GM18517 (cell line): ENCODE results near the gene CCNI.

Experiments used
- ATAC-seq: cut with Tn5 transposase; IDR thresholded peaks from one replicate; pipeline ENCODE4 v1.9.1; 2021; ENCODE audit warnings: mild to moderate bottlenecking, moderate library complexity; ENCODE audit not compliant: unreplicated experiment

Gene CCNI

GRCh38 chr4:77007358-77008230, 68.2 kb downstream of the CCNI start:
- peak; percentile 66 for ATAC-seq

- no peak for ATAC-seq
Measured at GRCh38 chr4:77006753-77007353, 68.9 kb downstream of the CCNI start.

- no peak for ATAC-seq
Measured at GRCh38 chr4:77003400-77003799, 72.4 kb downstream of the CCNI start.

- ATAC-seq: no peak
Measured at GRCh38 chr4:77002321-77003107, 73.3 kb downstream of the CCNI start.

GRCh38 chr4:77001907-77002306, 73.9 kb downstream of the CCNI start:
- no peak for ATAC-seq

- ATAC-seq: no peak
Measured at GRCh38 chr4:76998251-76998901, 77.4 kb downstream of the CCNI start.

GRCh38 chr4:76997532-76997931, 78.3 kb downstream of the CCNI start:
- ATAC-seq: no peak
